HCT116 (cell line): Measurements from ENCODE around the gene SUGP2. TPM values are rescaled to one million over a fixed set of nuclear protein-coding genes. Genes with fewer than 3 reads are reported as not detected.

Source experiments
- ATAC-seq: fragments of 200-7000 bp; cut with Tn5 transposase; 2 replicates; pipeline ENCODE4 v1.9.1; 2020; ENCODE audit warnings: mild to moderate bottlenecking, moderate library complexity
- BruUV-seq: library from RNA; stranded (reverse); fragments of 400-500 nt; replicated peaks from 2 replicates; lab custom pipeline; 2021; lab: Mats Ljungman, UMichigan
- CTCF ChIA-PET: fragments of 300-600 bp; sonication (Branson Sonifier 250); formaldehyde crosslinking; loops from one replicate; lab custom pipeline; 2021; ENCODE audit warnings: antibody characterized with exemption; lab: Charles Lee
- POLR2A ChIA-PET: fragments of 300-600, 350-600 bp; sonication (Branson Sonifier 250); formaldehyde crosslinking; loops from one replicate; lab custom pipeline; 2021; ENCODE audit warnings: antibody characterized with exemption; lab: Charles Lee
- RAD21 ChIA-PET, 2 experiments: fragments of 300-600 bp; sonication (Branson Sonifier 250); formaldehyde crosslinking; loops; one replicate each; lab custom pipeline; 2023; ENCODE audit warnings: low total read pairs in 2 of 2; ENCODE audit not compliant: uncharacterized antibody in 2 of 2, unreplicated experiment in 2 of 2, low non-redundant PET in 1 of 2; lab: Charles Lee
- DNase-seq: peaks from one replicate; pipeline ENCODE4 v3.0.0-alpha.2; 2010; ENCODE audit warnings: low read depth, low spot score
- H2AFZ ChIP-seq: fragments of 200-600 bp; shearing (Covaris generic), sonication (generic); 2 replicates; pipeline ENCODE4 v1.6.1; 2017; ENCODE audit warnings: low read depth, mixed run types, mixed read lengths, antibody characterized with exemption, low read length; ENCODE audit not compliant: poor library complexity, severe bottlenecking
- H3K27ac ChIP-seq: 2 replicates; pipeline ENCODE4 v1.5.1; 2012; ENCODE audit warnings: low read depth, low read length
- H3K27me3 ChIP-seq: fragments of 200-600 bp; sonication (generic); 2 replicates; pipeline ENCODE4 v1.6.1; 2016; ENCODE audit warnings: mixed run types, low read length, mixed read lengths; ENCODE audit not compliant: insufficient read depth
- H3K36me3 ChIP-seq, 2 experiments: fragments of 200-500 bp in 1 of 2; fragments of 200-600 bp in 1 of 2; sonication (Bioruptor generic) in 1 of 2; sonication (generic) in 1 of 2; 2 replicates each; pipeline versions ENCODE4 v1.5.1 to v1.6.1; 2014 to 2016; ENCODE audit warnings: low read length in 2 of 2, inconsistent platforms in 1 of 2, mixed read lengths in 1 of 2, mixed run types in 1 of 2; ENCODE audit not compliant: insufficient read depth in 2 of 2, control insufficient read depth in 1 of 2
- H3K4me1 ChIP-seq, 2 experiments: fragments of 200-600 bp in 1 of 2; sonication (generic) in 1 of 2; 2 replicates each; pipeline versions ENCODE4 v1.5.1 to v1.6.1; 2012 to 2017; ENCODE audit warnings: low read length in 2 of 2, inconsistent platforms in 1 of 2, mild to moderate bottlenecking in 1 of 2, mixed read lengths in 1 of 2, mixed run types in 1 of 2, moderate library complexity in 1 of 2; ENCODE audit not compliant: insufficient read depth in 2 of 2, control insufficient read depth in 1 of 2
- H3K4me2 ChIP-seq: fragments of 200-600 bp; sonication (generic); 2 replicates; pipeline ENCODE4 v1.6.1; 2017; ENCODE audit warnings: mixed run types, low read length, mixed read lengths
- H3K4me3 ChIP-seq, 2 experiments: fragments of 200-600 bp in 1 of 2; sonication (generic) in 1 of 2; replicated peaks in 1 of 2; 2 replicates each; pipeline ENCODE4 v1.5.1; 2011 to 2016; ENCODE audit warnings: low read length in 2 of 2, control low read depth in 1 of 2, low read depth in 1 of 2, mild to moderate bottlenecking in 1 of 2, mixed read lengths in 1 of 2, mixed run types in 1 of 2
- H3K79me2 ChIP-seq: fragments of 200-600 bp; sonication (generic); 2 replicates; pipeline ENCODE4 v1.6.1; 2017; ENCODE audit warnings: mild to moderate bottlenecking, mixed run types, low read length, moderate library complexity, mixed read lengths; ENCODE audit not compliant: insufficient read depth
- H3K9ac ChIP-seq: fragments of 200-600 bp; sonication (generic); 2 replicates; pipeline ENCODE4 v1.6.1; 2016; ENCODE audit warnings: low read length, mixed read lengths
- H3K9me2 ChIP-seq: fragments of 200-600 bp; sonication (generic), shearing (Covaris generic); 2 replicates; pipeline ENCODE4 v1.6.1; 2017; ENCODE audit warnings: mixed run types, mild to moderate bottlenecking, moderate library complexity; ENCODE audit not compliant: insufficient read depth
- H3K9me3 ChIP-seq, 2 experiments: fragments of 200-500 bp in 1 of 2; fragments of 200-600 bp in 1 of 2; sonication (Bioruptor generic) in 1 of 2; sonication (generic) in 1 of 2; 2 replicates each; pipeline ENCODE4 v1.6.1; 2014 to 2017; ENCODE audit warnings: low read length in 2 of 2, mixed read lengths in 2 of 2, inconsistent platforms in 1 of 2, low read depth in 1 of 2, mild to moderate bottlenecking in 1 of 2, mixed run types in 1 of 2, moderate library complexity in 1 of 2; ENCODE audit not compliant: control insufficient read depth in 1 of 2, insufficient read depth in 1 of 2
- H4K20me1 ChIP-seq: fragments of 200-600 bp; sonication (generic), shearing (Covaris generic); 2 replicates; pipeline ENCODE4 v1.6.1; 2017; ENCODE audit warnings: mixed run types, mild to moderate bottlenecking, moderate library complexity; ENCODE audit not compliant: insufficient read depth
- CBX3 ChIP-seq: IDR thresholded peaks from 2 replicates; pipeline ENCODE4 v1.6.1; 2012; ENCODE audit warnings: low read depth
- CEBPB ChIP-seq: IDR thresholded peaks from 2 replicates; pipeline ENCODE4 v1.6.1; 2012; ENCODE audit warnings: low read depth
- EGR1 ChIP-seq: IDR thresholded peaks from 2 replicates; pipeline ENCODE4 v1.6.1; 2012; ENCODE audit warnings: low read depth
- EZH2phosphoT487 ChIP-seq: fragments of 200-600 bp; IDR thresholded peaks from 2 replicates; pipeline ENCODE4 v1.6.1; 2018; ENCODE audit warnings: antibody characterized with exemption, borderline replicate concordance
- JUND ChIP-seq: IDR thresholded peaks from 2 replicates; pipeline ENCODE4 v1.6.1; 2012
- POLR2AphosphoS5 ChIP-seq: IDR thresholded peaks from 2 replicates; pipeline ENCODE4 v1.6.1; 2011; ENCODE audit warnings: mild to moderate bottlenecking, low read depth, low read length, moderate library complexity
- RAD21 ChIP-seq: IDR thresholded peaks from 2 replicates; pipeline ENCODE4 v1.6.1; 2012; ENCODE audit warnings: low read depth, mild to moderate bottlenecking
- SIN3A ChIP-seq: IDR thresholded peaks from 2 replicates; pipeline ENCODE4 v1.6.1; 2012; ENCODE audit warnings: low read depth
- SP1 ChIP-seq: IDR thresholded peaks from 2 replicates; pipeline ENCODE4 v1.6.1; 2012; ENCODE audit warnings: low read depth
- SRF ChIP-seq: IDR thresholded peaks from 2 replicates; pipeline ENCODE4 v1.6.1; 2012; ENCODE audit warnings: low read depth
- YY1 ChIP-seq: IDR thresholded peaks from 2 replicates; pipeline ENCODE4 v1.6.1; 2011; ENCODE audit warnings: low read length, low read depth, moderate library complexity, mild to moderate bottlenecking; ENCODE audit not compliant: insufficient replicate concordance; ENCODE audit errors: extremely low read depth
- ZBTB33 ChIP-seq: IDR thresholded peaks from 2 replicates; pipeline ENCODE4 v1.6.1; 2011; ENCODE audit warnings: mild to moderate bottlenecking, low read length, moderate library complexity; ENCODE audit not compliant: insufficient replicate concordance; ENCODE audit errors: extremely low read depth
- ZFX ChIP-seq: fragments of 450-650 bp; IDR thresholded peaks from 2 replicates; pipeline ENCODE4 v1.6.1; 2017
- ZNF274 ChIP-seq: fragments of 200-500 bp; sonication (Bioruptor generic); IDR thresholded peaks from 2 replicates; pipeline ENCODE4 v1.6.1; 2014; ENCODE audit warnings: mild to moderate bottlenecking, low read depth, low read length, inconsistent platforms
- intact Hi-C: fragments of 100-400 bp; cut with micrococcal nuclease; formaldehyde crosslinking; loops from 2 replicates; pipeline ENCODE4 v1.10.0; 2022
- total RNA-seq: library from RNA; stranded (reverse); gene quantifications from one replicate; pipeline ENCODE4 v1.2.1, GENCODE V29; 2021; ENCODE audit not compliant: unreplicated experiment
- TF ChIP-seq, protein P1 (sequence below): IDR thresholded peaks from 2 replicates; pipeline ENCODE4 v1.6.1; 2012
- TF ChIP-seq, protein P2 (sequence below): IDR thresholded peaks from 2 replicates; pipeline ENCODE4 v1.6.1; 2012
- TF ChIP-seq, protein P3 (sequence below): IDR thresholded peaks from 2 replicates; pipeline ENCODE4 v1.6.1; 2012; ENCODE audit warnings: low read depth

The SUGP2 gene
- total RNA-seq, 1 experiment from 2014 or later = 82.4 TPM

DNA sequence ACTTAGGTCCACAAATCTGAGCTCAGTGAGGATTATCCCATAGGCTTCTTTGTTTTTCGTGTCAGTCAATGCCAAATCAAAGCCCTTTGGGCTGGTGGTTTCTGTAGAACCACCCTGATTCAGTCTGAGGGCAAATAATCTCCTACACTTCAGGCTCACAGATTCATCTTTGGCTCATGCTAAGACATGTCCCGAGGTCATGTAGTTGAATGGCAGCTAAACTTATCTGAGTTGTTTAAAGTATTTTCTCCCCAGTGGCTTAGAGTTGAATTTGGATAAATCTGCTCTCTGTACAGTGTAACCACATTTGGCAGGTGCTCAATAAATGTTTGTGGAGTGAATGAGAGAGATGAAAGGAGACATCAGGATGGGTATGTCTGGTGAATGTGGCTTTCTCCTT is 17.4 kb upstream of the SUGP2 start:
- no peaks in the 10 kb centered on the region for H3K9me2 ChIP-seq
- RAD21 ChIA-PET = no interaction called here
- BruUV-seq = no TSS peak
- H4K20me1 ChIP-seq = no peaks in the 10 kb centered on the region
- H3K4me1 ChIP-seq = no peaks in the 10 kb centered on the region
- intact Hi-C loops = no loop called here
- no peak for TF ChIP-seq EZH2phosphoT487
- no peak for TF ChIP-seq JUND
- TF ChIP-seq ZBTB33 = no peak
- TF ChIP-seq SIN3A = no peak
- no peak for TF ChIP-seq CBX3
- no peak for TF ChIP-seq SRF
- TF ChIP-seq ZNF274 = no peak
- TF ChIP-seq, protein P1, sequence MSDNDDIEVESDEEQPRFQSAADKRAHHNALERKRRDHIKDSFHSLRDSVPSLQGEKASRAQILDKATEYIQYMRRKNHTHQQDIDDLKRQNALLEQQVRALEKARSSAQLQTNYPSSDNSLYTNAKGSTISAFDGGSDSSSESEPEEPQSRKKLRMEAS = no peak
- no peak for TF ChIP-seq RAD21
- no peak for TF ChIP-seq SP1
- no peak for TF ChIP-seq CEBPB
- no peak for TF ChIP-seq YY1
- no peak for TF ChIP-seq POLR2AphosphoS5
- no peak for TF ChIP-seq EGR1
- TF ChIP-seq ZFX = no peak
- TF ChIP-seq, protein P2, sequence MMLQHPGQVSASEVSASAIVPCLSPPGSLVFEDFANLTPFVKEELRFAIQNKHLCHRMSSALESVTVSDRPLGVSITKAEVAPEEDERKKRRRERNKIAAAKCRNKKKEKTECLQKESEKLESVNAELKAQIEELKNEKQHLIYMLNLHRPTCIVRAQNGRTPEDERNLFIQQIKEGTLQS = no peak
- TF ChIP-seq, protein P3, sequence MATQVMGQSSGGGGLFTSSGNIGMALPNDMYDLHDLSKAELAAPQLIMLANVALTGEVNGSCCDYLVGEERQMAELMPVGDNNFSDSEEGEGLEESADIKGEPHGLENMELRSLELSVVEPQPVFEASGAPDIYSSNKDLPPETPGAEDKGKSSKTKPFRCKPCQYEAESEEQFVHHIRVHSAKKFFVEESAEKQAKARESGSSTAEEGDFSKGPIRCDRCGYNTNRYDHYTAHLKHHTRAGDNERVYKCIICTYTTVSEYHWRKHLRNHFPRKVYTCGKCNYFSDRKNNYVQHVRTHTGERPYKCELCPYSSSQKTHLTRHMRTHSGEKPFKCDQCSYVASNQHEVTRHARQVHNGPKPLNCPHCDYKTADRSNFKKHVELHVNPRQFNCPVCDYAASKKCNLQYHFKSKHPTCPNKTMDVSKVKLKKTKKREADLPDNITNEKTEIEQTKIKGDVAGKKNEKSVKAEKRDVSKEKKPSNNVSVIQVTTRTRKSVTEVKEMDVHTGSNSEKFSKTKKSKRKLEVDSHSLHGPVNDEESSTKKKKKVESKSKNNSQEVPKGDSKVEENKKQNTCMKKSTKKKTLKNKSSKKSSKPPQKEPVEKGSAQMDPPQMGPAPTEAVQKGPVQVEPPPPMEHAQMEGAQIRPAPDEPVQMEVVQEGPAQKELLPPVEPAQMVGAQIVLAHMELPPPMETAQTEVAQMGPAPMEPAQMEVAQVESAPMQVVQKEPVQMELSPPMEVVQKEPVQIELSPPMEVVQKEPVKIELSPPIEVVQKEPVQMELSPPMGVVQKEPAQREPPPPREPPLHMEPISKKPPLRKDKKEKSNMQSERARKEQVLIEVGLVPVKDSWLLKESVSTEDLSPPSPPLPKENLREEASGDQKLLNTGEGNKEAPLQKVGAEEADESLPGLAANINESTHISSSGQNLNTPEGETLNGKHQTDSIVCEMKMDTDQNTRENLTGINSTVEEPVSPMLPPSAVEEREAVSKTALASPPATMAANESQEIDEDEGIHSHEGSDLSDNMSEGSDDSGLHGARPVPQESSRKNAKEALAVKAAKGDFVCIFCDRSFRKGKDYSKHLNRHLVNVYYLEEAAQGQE = no peak
- CTCF ChIA-PET = interaction anchor here (1.3 kb wide), 1 partner anchor 12 kb away, joined by 3 read pairs; no protein-coding TSS in a partner anchor
- H3K27me3 ChIP-seq = no peaks in the 10 kb centered on the region
- H3K27ac ChIP-seq = no peak overlapping the region
- H3K4me3 ChIP-seq = no peak overlapping the region
- ATAC-seq (no peak), DNase-seq (no peak)
- peaks cover 11 to 38% of the 10 kb centered on the region in 2 experiments; a peak in 3 of 4 replicates for H3K36me3 ChIP-seq
- H2AFZ ChIP-seq = no peak overlapping the region
- H3K9ac ChIP-seq = no peak overlapping the region
- no peaks in the 10 kb centered on the region for H3K79me2 ChIP-seq
- H3K4me2 ChIP-seq = no peak overlapping the region
- no peaks in the 10 kb centered on the region for H3K9me3 ChIP-seq
- POLR2A ChIA-PET = no interaction called here
